ENCODE results near the gene ACVR1B. TPM values are rescaled to one million over a fixed set of nuclear protein-coding genes. Genes with fewer than 3 reads are reported as not detected.

Gene ACVR1B
- total and polyA plus RNA-seq, 10 donors, result 2.8 to 27.6 (median 18.6) TPM

DNA sequence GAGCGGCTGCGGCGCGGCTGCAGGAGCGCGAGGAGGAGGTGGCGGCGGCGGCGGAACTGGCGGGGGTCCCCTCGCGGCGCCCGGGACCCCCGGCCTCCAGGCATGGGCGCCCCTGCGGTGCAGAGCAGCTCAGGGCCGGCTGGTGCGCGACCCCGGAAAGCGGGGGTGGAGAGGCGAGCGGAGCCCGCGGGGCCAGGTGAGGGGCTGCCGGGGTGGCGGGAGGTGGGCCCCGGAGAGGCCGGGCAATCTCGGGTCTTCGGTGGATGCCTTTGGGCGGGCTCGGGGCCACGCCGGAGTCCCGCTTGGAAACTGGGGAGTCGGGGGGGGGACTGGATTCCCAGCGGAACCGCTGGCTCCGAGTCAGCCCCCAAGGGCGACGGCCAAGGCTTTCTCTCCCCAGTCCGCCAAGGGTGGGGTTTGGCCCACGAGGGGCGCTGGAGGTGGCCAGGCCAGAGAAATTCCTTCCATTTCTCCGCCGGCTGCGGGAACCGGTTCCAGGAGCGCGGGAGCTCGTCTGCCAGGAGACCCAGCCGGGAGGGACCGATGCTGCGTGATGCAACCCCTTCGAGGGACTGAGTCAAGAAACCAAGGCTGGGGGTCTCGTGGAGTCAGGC, 85.9 kb downstream of the ACVR1B start:
- DNase-seq, result peak; percentile 84
- Histone ChIP-seq H3K27ac (peak overlapping the region; percentile 6 to 89 (median 70)), H3K4me1 (peaks cover 22 to 89% (median 65%) of the 10 kb centered on the region in 6 donors), H3K4me3 (peak overlapping the region; percentile 25 to 71 (median 39)), H3K27me3 (replicated peaks in 1 of 7) (peaks cover 0 to 18% (median 0%) of the 10 kb centered on the region in 7 donors), H3K9me3 (no peaks in the 10 kb centered on the region), H3K36me3 (no peaks in the 10 kb centered on the region)
- TF ChIP-seq POLR2A (IDR thresholded peaks at IDR 0.05) (no peak), POLR2AphosphoS5 (IDR thresholded peaks at IDR 0.05) (peak in 1 of 3 donors; percentile 30)
- intact Hi-C loops (cut with DNase I; ENCODE audit: low total_unique reads), result no loop called here
- 2 to 13% (median 4%) methylated on average over 14 to 59 of the region's 59 CpGs for WGBS, 5 donors

DNA sequence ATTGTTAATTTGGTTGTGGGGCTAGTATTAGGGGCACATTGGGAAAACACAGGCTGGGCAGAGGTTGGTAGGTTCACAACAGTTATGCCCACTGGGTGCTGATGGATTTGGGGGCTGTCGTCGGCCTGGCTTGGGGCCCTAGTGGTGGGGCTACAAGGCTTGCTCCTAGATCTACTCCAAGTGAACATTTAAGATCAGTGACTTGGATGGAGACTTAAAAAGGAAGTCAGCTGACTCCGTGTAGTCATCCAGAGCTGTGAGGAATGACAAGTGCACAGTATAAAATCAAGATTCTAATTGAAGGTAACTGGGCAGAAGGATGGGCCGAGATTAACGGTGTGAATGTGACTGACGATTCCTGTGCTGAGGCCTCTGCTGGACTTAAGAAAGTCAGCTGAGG, 86.9 kb downstream of the ACVR1B start:
- Histone ChIP-seq H3K27me3 (replicated peaks in 1 of 7) (peaks cover 0 to 18% (median 0%) of the 10 kb centered on the region in 7 donors), H3K36me3 (no peaks in the 10 kb centered on the region), H3K4me3 (peak overlapping the region in 2 of 8 donors; percentile 49 to 71), H3K4me1 (peaks cover 24 to 89% (median 66%) of the 10 kb centered on the region in 6 donors), H3K27ac (peak overlapping the region in 4 of 8 donors; percentile 62 to 89 (median 80)), H3K9me3 (no peaks in the 10 kb centered on the region)
- DNase-seq, result no peak
- intact Hi-C loops (cut with DNase I; ENCODE audit: low total_unique reads), result no loop called here
- WGBS, 5 donors, result 76 to 87% (median 84%) methylated on average over 6 of the region's 6 CpGs
- no peak for TF ChIP-seq POLR2AphosphoS5 (IDR thresholded peaks at IDR 0.05)
- TF ChIP-seq, protein P1, sequence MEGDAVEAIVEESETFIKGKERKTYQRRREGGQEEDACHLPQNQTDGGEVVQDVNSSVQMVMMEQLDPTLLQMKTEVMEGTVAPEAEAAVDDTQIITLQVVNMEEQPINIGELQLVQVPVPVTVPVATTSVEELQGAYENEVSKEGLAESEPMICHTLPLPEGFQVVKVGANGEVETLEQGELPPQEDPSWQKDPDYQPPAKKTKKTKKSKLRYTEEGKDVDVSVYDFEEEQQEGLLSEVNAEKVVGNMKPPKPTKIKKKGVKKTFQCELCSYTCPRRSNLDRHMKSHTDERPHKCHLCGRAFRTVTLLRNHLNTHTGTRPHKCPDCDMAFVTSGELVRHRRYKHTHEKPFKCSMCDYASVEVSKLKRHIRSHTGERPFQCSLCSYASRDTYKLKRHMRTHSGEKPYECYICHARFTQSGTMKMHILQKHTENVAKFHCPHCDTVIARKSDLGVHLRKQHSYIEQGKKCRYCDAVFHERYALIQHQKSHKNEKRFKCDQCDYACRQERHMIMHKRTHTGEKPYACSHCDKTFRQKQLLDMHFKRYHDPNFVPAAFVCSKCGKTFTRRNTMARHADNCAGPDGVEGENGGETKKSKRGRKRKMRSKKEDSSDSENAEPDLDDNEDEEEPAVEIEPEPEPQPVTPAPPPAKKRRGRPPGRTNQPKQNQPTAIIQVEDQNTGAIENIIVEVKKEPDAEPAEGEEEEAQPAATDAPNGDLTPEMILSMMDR (IDR thresholded peaks at IDR 0.05 in 8 of 11, conservative IDR thresholded peaks at IDR 0.05 in 3 of 11), result no peak
- no peak for TF ChIP-seq POLR2A (IDR thresholded peaks at IDR 0.05)

DNA sequence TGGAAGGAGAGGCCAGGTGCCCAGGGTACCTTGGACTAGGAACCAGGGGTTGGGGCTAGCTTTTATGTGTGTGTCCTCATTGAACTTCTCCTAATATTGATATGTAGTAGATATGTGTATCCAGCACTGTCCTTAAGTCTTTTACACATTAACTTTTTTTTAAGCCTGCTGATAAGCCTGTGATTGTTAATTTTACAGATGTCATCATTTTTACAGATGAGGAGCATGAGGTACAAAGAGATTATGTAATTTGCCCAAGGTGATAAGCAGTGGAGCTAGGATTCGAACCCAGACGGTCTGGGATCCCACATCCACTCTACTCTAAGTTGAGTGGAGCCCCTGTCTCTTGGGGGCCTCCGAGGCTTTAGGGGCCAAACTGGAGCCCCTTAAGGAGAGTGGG, 89.5 kb downstream of the ACVR1B start:
- Histone ChIP-seq H3K4me3 (no peak overlapping the region), H3K36me3 (no peaks in the 10 kb centered on the region), H3K27ac (peak overlapping the region in 3 of 8 donors; percentile 84 to 87 (median 85)), H3K27me3 (replicated peaks in 1 of 7) (peaks cover 0 to 15% (median 0%) of the 10 kb centered on the region in 7 donors), H3K4me1 (peaks cover 25 to 89% (median 70%) of the 10 kb centered on the region in 6 donors), H3K9me3 (no peaks in the 10 kb centered on the region)
- DNase-seq, result no peak
- TF ChIP-seq POLR2A (IDR thresholded peaks at IDR 0.05) (no peak), POLR2AphosphoS5 (IDR thresholded peaks at IDR 0.05) (no peak)
- TF ChIP-seq, protein P1 (IDR thresholded peaks at IDR 0.05 in 8 of 11, conservative IDR thresholded peaks at IDR 0.05 in 3 of 11), result no peak
- intact Hi-C loops (cut with DNase I; ENCODE audit: low total_unique reads), result no loop called here
- WGBS, 5 donors, result 83 to 93% (median 92%) methylated on average over 3 of the region's 3 CpGs

DNA sequence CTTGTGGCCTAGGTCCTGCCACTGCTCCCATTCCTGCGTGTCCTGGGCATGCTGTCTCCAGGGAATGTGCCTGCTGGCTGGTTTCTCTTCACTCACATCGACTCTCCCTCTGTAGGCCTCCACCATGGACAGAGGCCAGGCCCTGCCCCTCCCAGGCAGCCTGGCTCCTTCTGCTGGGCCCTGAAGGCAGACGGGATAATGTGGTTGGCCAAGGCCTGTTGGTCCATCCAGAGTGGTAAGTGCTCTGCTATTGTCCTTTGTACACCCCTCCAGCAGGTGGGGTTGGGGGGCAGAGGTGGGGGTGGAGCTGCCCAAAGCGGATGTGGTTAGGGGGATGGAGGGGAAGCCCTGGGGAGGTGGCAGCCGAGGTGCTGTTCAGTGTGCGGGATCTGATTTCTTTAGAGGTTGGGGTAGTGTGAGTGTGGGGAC, 90.2 kb downstream of the ACVR1B start:
- 33 to 54% (median 38%) methylated on average over 4 to 6 of the region's 6 CpGs for WGBS, 5 donors
- peak in 2 of 3 donors; percentile 18 to 24 for TF ChIP-seq POLR2AphosphoS5 (IDR thresholded peaks at IDR 0.05)
- no peak for TF ChIP-seq POLR2A (IDR thresholded peaks at IDR 0.05)
- TF ChIP-seq, protein P1 (IDR thresholded peaks at IDR 0.05 in 8 of 11, conservative IDR thresholded peaks at IDR 0.05 in 3 of 11), result peak in 8 of 11 experiments; percentile 6 to 48 (median 19)
- Histone ChIP-seq H3K9me3 (no peaks in the 10 kb centered on the region), H3K4me1 (peaks cover 24 to 89% (median 69%) of the 10 kb centered on the region in 6 donors), H3K27ac (peak overlapping the region in 5 of 8 donors; percentile 25 to 94 (median 85)), H3K4me3 (peak overlapping the region in 1 of 8 donors; percentile 23), H3K36me3 (no peaks in the 10 kb centered on the region), H3K27me3 (replicated peaks in 1 of 7) (peaks cover 0 to 10% (median 0%) of the 10 kb centered on the region in 7 donors)
- peak; percentile 88 for DNase-seq
- intact Hi-C loops (cut with DNase I; ENCODE audit: low total_unique reads), result no loop called here

Data from spleen (tissue), 11 donors.